H9 (cell line): ENCODE measurements around the gene DHRS1. TPM values are rescaled to one million over a fixed set of nuclear protein-coding genes. Genes with fewer than 3 reads are reported as not detected.

Experiments used
- DNase-seq: peaks from one replicate; pipeline ENCODE4 v3.0.0-alpha.2; 2017
- H2AFZ ChIP-seq: one replicate; pipeline ENCODE4 v1.6.1; 2013; ENCODE audit warnings: mild to moderate bottlenecking, low read length, control low read depth, moderate library complexity
- H2AK5ac ChIP-seq: 2 replicates; pipeline ENCODE4 v1.6.1; 2013; ENCODE audit warnings: low read length, control low read depth, mixed read lengths; ENCODE audit not compliant: insufficient read length
- H2BK120ac ChIP-seq: one replicate; pipeline ENCODE4 v1.6.1; 2013; ENCODE audit warnings: low read depth, mild to moderate bottlenecking, low read length, control low read depth, inconsistent platforms; ENCODE audit not compliant: poor library complexity, severe bottlenecking
- H2BK12ac ChIP-seq: 2 replicates; pipeline ENCODE4 v1.6.1; 2013; ENCODE audit warnings: low read length, control low read depth, mixed read lengths, low read depth; ENCODE audit not compliant: insufficient read length
- H2BK15ac ChIP-seq: 2 replicates; pipeline ENCODE4 v1.6.1; 2013; ENCODE audit warnings: low read depth, low read length, control low read depth
- H2BK20ac ChIP-seq: one replicate; pipeline ENCODE4 v1.6.1; 2013; ENCODE audit warnings: low read depth, mild to moderate bottlenecking, low read length, control low read depth, inconsistent platforms; ENCODE audit not compliant: poor library complexity, severe bottlenecking
- H2BK5ac ChIP-seq: 2 replicates; pipeline ENCODE4 v1.6.1; 2013; ENCODE audit warnings: low read length, control low read depth, mixed read lengths; ENCODE audit not compliant: insufficient read length
- H3K14ac ChIP-seq: 2 replicates; pipeline ENCODE4 v1.6.1; 2013; ENCODE audit warnings: low read length, control low read depth; ENCODE audit not compliant: insufficient read depth
- H3K18ac ChIP-seq: 2 replicates; pipeline ENCODE4 v1.6.1; 2013; ENCODE audit warnings: low read depth, mild to moderate bottlenecking, mixed read lengths, low read length, control low read depth; ENCODE audit not compliant: insufficient read length
- H3K23ac ChIP-seq: 2 replicates; pipeline ENCODE4 v1.6.1; 2013; ENCODE audit warnings: low read length, control low read depth, mixed read lengths, low read depth; ENCODE audit not compliant: insufficient read length
- H3K23me2 ChIP-seq: 2 replicates; pipeline ENCODE4 v1.6.1; 2013; ENCODE audit warnings: low read depth, mild to moderate bottlenecking, mixed read lengths, low read length, control low read depth; ENCODE audit not compliant: insufficient read length, poor library complexity, severe bottlenecking
- H3K27ac ChIP-seq: 2 replicates; pipeline ENCODE4 v1.5.1; 2013; ENCODE audit warnings: low read length, control low read depth, mixed read lengths, low read depth; ENCODE audit not compliant: insufficient read length
- H3K27me3 ChIP-seq: 2 replicates; pipeline ENCODE4 v1.6.1; 2013; ENCODE audit warnings: low read length, control low read depth, inconsistent platforms; ENCODE audit not compliant: insufficient read depth
- H3K4ac ChIP-seq: 2 replicates; pipeline ENCODE4 v1.6.1; 2013; ENCODE audit warnings: low read depth, mild to moderate bottlenecking, control low read depth, inconsistent platforms, low read length, moderate library complexity
- H3K4me1 ChIP-seq: 2 replicates; pipeline ENCODE4 v1.6.1; 2013; ENCODE audit warnings: low read length, control low read depth, inconsistent platforms; ENCODE audit not compliant: insufficient read depth
- H3K4me2 ChIP-seq: 2 replicates; pipeline ENCODE4 v1.6.1; 2013; ENCODE audit warnings: low read length, control low read depth, mixed read lengths; ENCODE audit not compliant: insufficient read length, insufficient read depth
- H3K56ac ChIP-seq: 2 replicates; pipeline ENCODE4 v1.6.1; 2013; ENCODE audit warnings: low read depth, mild to moderate bottlenecking, mixed read lengths, low read length, control low read depth; ENCODE audit not compliant: insufficient read length
- H3K79me1 ChIP-seq: 2 replicates; pipeline ENCODE4 v1.6.1; 2013; ENCODE audit warnings: low read depth, mild to moderate bottlenecking, moderate library complexity, low read length, control low read depth, inconsistent platforms; ENCODE audit not compliant: insufficient read depth, poor library complexity, severe bottlenecking
- H3K79me2 ChIP-seq: 2 replicates; pipeline ENCODE4 v1.6.1; 2013; ENCODE audit warnings: low read length, control low read depth, inconsistent platforms; ENCODE audit not compliant: insufficient read depth
- H3K9ac ChIP-seq: 2 replicates; pipeline ENCODE4 v1.6.1; 2013; ENCODE audit warnings: low read length, control low read depth, mixed read lengths; ENCODE audit not compliant: insufficient read length; ENCODE audit errors: extremely low read depth
- H3K9me3 ChIP-seq: one replicate; pipeline ENCODE4 v1.6.1; 2013; ENCODE audit warnings: low read depth, low read length, inconsistent platforms; ENCODE audit not compliant: control insufficient read depth
- H3T11ph ChIP-seq: one replicate; pipeline ENCODE4 v1.6.1; 2013; ENCODE audit warnings: mild to moderate bottlenecking, low read length, control low read depth, inconsistent platforms
- H4K20me1 ChIP-seq: one replicate; pipeline ENCODE4 v1.6.1; 2013; ENCODE audit not compliant: control insufficient read depth, insufficient read length, insufficient read depth
- H4K5ac ChIP-seq: 2 replicates; pipeline ENCODE4 v1.6.1; 2013; ENCODE audit warnings: low read depth, mild to moderate bottlenecking, mixed read lengths, low read length, control low read depth; ENCODE audit not compliant: insufficient read length
- H4K8ac ChIP-seq: replicated peaks from 2 replicates; pipeline ENCODE4 v1.6.1; 2013; ENCODE audit warnings: low read length, control low read depth, mixed read lengths, low read depth; ENCODE audit not compliant: insufficient read length
- H4K91ac ChIP-seq: 2 replicates; pipeline ENCODE4 v1.6.1; 2013; ENCODE audit warnings: low read depth, mild to moderate bottlenecking, moderate library complexity, mixed read lengths, low read length, control low read depth; ENCODE audit not compliant: insufficient read length
- H3K27ac Mint-ChIP-seq, 3 experiments: 2 replicates in 2 of 3; 3 replicates in 1 of 3; pipeline ENCODE4 v1.8.0; 2020 to 2021; ENCODE audit warnings: mixed read lengths in 3 of 3, mild to moderate bottlenecking in 1 of 3, moderate library complexity in 1 of 3
- H3K27me3 Mint-ChIP-seq: 2 replicates; pipeline ENCODE4 v1.8.0; 2021; ENCODE audit warnings: low read depth, mild to moderate bottlenecking, moderate library complexity, mixed read lengths
- H3K36me3 Mint-ChIP-seq, 3 experiments: 2 replicates in 2 of 3; 3 replicates in 1 of 3; pipeline ENCODE4 v1.8.0; 2020 to 2021; ENCODE audit warnings: low read depth in 3 of 3, mixed read lengths in 3 of 3; ENCODE audit not compliant: insufficient read depth in 1 of 3
- H3K4me1 Mint-ChIP-seq, 2 experiments: 2 replicates each; pipeline ENCODE4 v1.8.0; 2020; ENCODE audit warnings: mixed read lengths in 2 of 2
- H3K4me3 Mint-ChIP-seq, 2 experiments: 2 replicates in 1 of 2; 3 replicates in 1 of 2; pipeline ENCODE4 v1.8.0; 2020 to 2021; ENCODE audit warnings: mild to moderate bottlenecking in 2 of 2, mixed read lengths in 2 of 2, moderate library complexity in 1 of 2
- H3K9me3 Mint-ChIP-seq, 2 experiments: 2 replicates in 1 of 2; 3 replicates in 1 of 2; pipeline ENCODE4 v1.8.0; 2020; ENCODE audit warnings: mild to moderate bottlenecking in 2 of 2, mixed read lengths in 2 of 2, moderate library complexity in 1 of 2
- CTCF ChIP-seq: fragments of 200-600 bp; sonication (generic); conservative IDR thresholded peaks from 3 replicates; pipeline ENCODE4 v1.8.0; 2021; ENCODE audit warnings: antibody characterized with exemption, mild to moderate bottlenecking
- WGBS: extraction: QIAGEN DNeasy Blood & Tissue Kit; methylation state at CpG from one replicate; pipeline ENCODE4 v1.1.7; 2013; ENCODE audit warnings: missing lambda C conversion rate, low lambda C conversion rate, mixed read lengths; ENCODE audit not compliant: insufficient read length; ENCODE audit errors: extremely low coverage; 5-methylcytosine and 5-hydroxymethylcytosine counted together
- total RNA-seq: library from RNA; stranded (reverse); gene quantifications from 2 replicates; pipeline ENCODE4 v1.2.1, GENCODE V29; 2021

DHRS1 gene
- total RNA-seq, 1 experiment from 2014 or later = 19.1 TPM

- Histone ChIP-seq H2AK5ac (no peak overlapping the region), H2BK120ac (no peak overlapping the region), H2AFZ (no peak overlapping the region), H4K20me1 (no peaks in the 10 kb centered on the region), H3K9ac (no peak overlapping the region), H4K5ac (no peak overlapping the region), H4K91ac (no peak overlapping the region), H2BK5ac (no peak overlapping the region), H3K23ac (no peak overlapping the region), H3K27me3 (no peaks in the 10 kb centered on the region; the same call in 1 of the 2 replicates), H3T11ph (no peak overlapping the region), H3K4me2 (no peak overlapping the region), H3K27ac (no peak overlapping the region), H3K4me1 (no peaks in the 10 kb centered on the region), H2BK15ac (no peak overlapping the region), H3K9me3 (no peaks in the 10 kb centered on the region), H3K79me2 (no peaks in the 10 kb centered on the region), H3K56ac (no peak overlapping the region), H3K79me1 (no peaks in the 10 kb centered on the region), H3K4ac (no peak overlapping the region), H3K14ac (no peak overlapping the region), H3K23me2 (no peaks in the 10 kb centered on the region), H2BK12ac (no peak overlapping the region), H4K8ac (no peak overlapping the region), H3K18ac (no peak overlapping the region), H2BK20ac (no peak overlapping the region)
- Mint-ChIP-seq H3K27me3 (peaks cover 30% of the 10 kb centered on the region), H3K36me3 (peaks cover 3 to 15% (median 8%) of the 10 kb centered on the region in 3 experiments; a peak in 6 of 7 replicates), H3K27ac (no peak overlapping the region), H3K4me3 (no peak overlapping the region), H3K9me3 (no peaks in the 10 kb centered on the region), H3K4me1 (no peaks in the 10 kb centered on the region)
- WGBS = no CpG with 5 or more reads among the region's 2 CpGs
- DNase-seq = no peak
- no peak for TF ChIP-seq CTCF
Measured at GRCh38 chr14:24313913-24314312, 14.3 kb upstream of the DHRS1 start.
